GM12872 (cell line): ENCODE results near the gene HOXD3.

Source experiments
- CTCF ChIP-seq: IDR thresholded peaks from 3 replicates; pipeline ENCODE4 v1.5.1; 2011; ENCODE audit warnings: low read depth, mild to moderate bottlenecking, low read length, moderate library complexity; ENCODE audit not compliant: insufficient read depth

Gene HOXD3

GRCh38 chr2:176200971-176201370 is 43.9 kb downstream of the HOXD3 start:
- TF ChIP-seq CTCF, result no peak

GRCh38 chr2:176202491-176202890 is 45.4 kb downstream of the HOXD3 start:
- TF ChIP-seq CTCF, result no peak

DNA sequence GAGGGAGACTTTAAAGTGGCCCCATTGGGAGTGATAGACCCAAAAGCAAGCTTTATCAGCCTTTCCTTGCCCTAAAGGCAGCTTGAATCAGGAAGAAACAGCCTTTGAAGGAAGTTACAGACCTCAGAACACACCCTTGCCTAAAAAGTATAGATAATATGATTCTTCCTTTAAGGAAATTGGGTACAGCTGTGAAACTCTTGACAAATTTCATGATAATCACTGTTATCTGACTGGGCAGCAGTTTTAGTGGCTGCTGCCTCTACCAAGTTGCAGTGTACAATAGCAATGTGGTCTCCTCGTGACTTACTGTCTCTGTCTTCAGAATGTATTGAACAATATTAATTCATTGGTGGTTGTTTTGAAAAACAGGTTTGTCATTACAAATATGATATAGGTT is 48.0 kb downstream of the HOXD3 start:
- no peak for TF ChIP-seq CTCF

- no peak for TF ChIP-seq CTCF
These were observed 49.0 kb downstream of the HOXD3 start for GRCh38 chr2:176206136-176206535.

GRCh38 chr2:176206682-176207081 is 49.6 kb downstream of the HOXD3 start:
- no peak for TF ChIP-seq CTCF

- no peak for TF ChIP-seq CTCF
These were observed 54.0 kb downstream of the HOXD3 start for GRCh38 chr2:176211110-176211509.

DNA sequence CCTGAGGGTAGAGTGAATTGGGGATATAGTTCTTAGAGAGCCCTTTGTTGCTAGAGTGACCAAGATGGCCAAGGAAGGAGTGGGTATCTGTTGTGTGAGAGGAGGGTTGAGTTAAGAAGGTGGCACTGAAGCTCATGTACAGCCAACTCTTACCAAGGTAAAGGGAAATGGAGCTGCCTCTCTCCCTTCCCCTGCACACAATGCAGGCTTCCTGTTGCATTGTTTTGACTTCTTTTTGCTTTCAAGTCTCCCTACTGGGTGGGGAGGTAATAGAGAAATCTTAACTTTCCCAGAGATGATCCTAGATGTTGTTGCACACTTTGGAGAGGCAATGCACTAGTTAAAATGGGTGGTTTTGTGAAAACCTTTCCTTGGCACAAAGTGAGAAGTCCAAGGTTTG is 55.2 kb downstream of the HOXD3 start:
- TF ChIP-seq CTCF, result no peak

GRCh38 chr2:176213406-176213805 is 56.3 kb downstream of the HOXD3 start:
- TF ChIP-seq CTCF, result no peak
